H1 (cell line): ENCODE measurements around the gene SLC22A23. TPM values are rescaled to one million over a fixed set of nuclear protein-coding genes. Genes with fewer than 3 reads are reported as not detected.

Source experiments
- CTCF ChIA-PET: fragments of 300-600 bp; sonication (Branson Sonifier 250); formaldehyde crosslinking; loops from one replicate; lab custom pipeline; 2021; ENCODE audit not compliant: partially characterized antibody; lab: Charles Lee
- POLR2A ChIA-PET: fragments of 300-600 bp; sonication (Branson Sonifier 250); formaldehyde crosslinking; loops from one replicate; lab custom pipeline; 2021; ENCODE audit warnings: inconsistent platforms; ENCODE audit not compliant: partially characterized antibody; lab: Charles Lee
- DNase-seq, 2 experiments: peaks; one replicate each; pipeline versions ENCODE4 v3.0.0 to v3.0.0-alpha.2; 2010 to 2022; ENCODE audit warnings: low spot score in 2 of 2, low read depth in 1 of 2, mixed read lengths in 1 of 2
- FAIRE-seq: peaks from 2 replicates; lab custom pipeline; 2011; peaks lifted over from hg19 to GRCh38; lab: Jason Lieb, UNC
- H2AFZ ChIP-seq: 2 replicates; pipeline ENCODE4 v1.8.1; 2012; ENCODE audit warnings: low read length, inconsistent platforms
- H2AK5ac ChIP-seq: 2 replicates; pipeline ENCODE4 v1.6.1; 2013; ENCODE audit warnings: low read depth, low read length
- H2BK120ac ChIP-seq: replicated peaks from 2 replicates; pipeline ENCODE3; 2013; ENCODE audit warnings: low read depth, low read length, inconsistent platforms
- H2BK12ac ChIP-seq: 2 replicates; pipeline ENCODE4 v1.6.1; 2013; ENCODE audit warnings: low read depth, low read length
- H2BK15ac ChIP-seq: 2 replicates; pipeline ENCODE4 v1.6.1; 2013; ENCODE audit warnings: low read length
- H2BK20ac ChIP-seq: 2 replicates; pipeline ENCODE4 v1.6.1; 2013; ENCODE audit warnings: low read length
- H2BK5ac ChIP-seq: 2 replicates; pipeline ENCODE4 v1.6.1; 2013; ENCODE audit warnings: low read depth, low read length
- H3K14ac ChIP-seq: 2 replicates; pipeline ENCODE4 v1.6.1; 2013; ENCODE audit warnings: inconsistent platforms; ENCODE audit not compliant: insufficient read length
- H3K18ac ChIP-seq: 2 replicates; pipeline ENCODE4 v1.6.1; 2013; ENCODE audit warnings: low read length; ENCODE audit errors: extremely low read depth
- H3K23ac ChIP-seq: 2 replicates; pipeline ENCODE4 v1.6.1; 2013; ENCODE audit warnings: inconsistent platforms; ENCODE audit not compliant: insufficient read length
- H3K23me2 ChIP-seq: 2 replicates; pipeline ENCODE4 v1.6.1; 2013; ENCODE audit warnings: low read depth, low read length
- H3K27ac ChIP-seq: 2 replicates; pipeline ENCODE4 v1.6.1; 2011; ENCODE audit warnings: low read depth, low read length, inconsistent platforms
- H3K27me3 ChIP-seq, 4 experiments: replicated peaks in 1 of 4; 1 replicate in 1 of 4; 2 replicates in 3 of 4; pipeline versions ENCODE4 v1.6.1 to v1.8.1; 2011 to 2013; ENCODE audit warnings: low read length in 3 of 4, mild to moderate bottlenecking in 3 of 4, inconsistent platforms in 2 of 4, mixed read lengths in 2 of 4, moderate library complexity in 1 of 4; ENCODE audit not compliant: control insufficient read depth in 3 of 4, insufficient read depth in 3 of 4; ENCODE audit errors: extremely low read depth in 1 of 4
- H3K36me3 ChIP-seq, 4 experiments: 2 replicates each; pipeline versions ENCODE4 v1.6.1 to v1.8.1; 2011 to 2013; ENCODE audit warnings: mild to moderate bottlenecking in 4 of 4, low read length in 3 of 4, moderate library complexity in 2 of 4, control low read depth in 1 of 4, inconsistent platforms in 1 of 4; ENCODE audit not compliant: insufficient read depth in 4 of 4, control insufficient read depth in 2 of 4
- H3K4ac ChIP-seq: replicated peaks from 2 replicates; pipeline ENCODE3; 2013; ENCODE audit warnings: low read length, low read depth, mixed read lengths, inconsistent platforms; ENCODE audit not compliant: insufficient read length
- H3K4me1 ChIP-seq, 4 experiments: replicated peaks in 1 of 4; 1 replicate in 1 of 4; 2 replicates in 3 of 4; pipeline versions ENCODE4 v1.6.1 to v1.8.1; 2011 to 2013; ENCODE audit warnings: low read length in 3 of 4, inconsistent platforms in 2 of 4, mixed read lengths in 1 of 4; ENCODE audit not compliant: insufficient read depth in 4 of 4, control insufficient read depth in 3 of 4
- H3K4me2 ChIP-seq, 2 experiments: 2 replicates each; pipeline versions ENCODE4 v1.6.1 to v1.8.1; 2011 to 2013; ENCODE audit warnings: low read depth in 2 of 2, low read length in 2 of 2, control low read depth in 1 of 2, inconsistent platforms in 1 of 2, mild to moderate bottlenecking in 1 of 2; ENCODE audit not compliant: insufficient read depth in 1 of 2
- H3K4me3 ChIP-seq, 4 experiments: fragments of 200-600, 300-600 bp in 1 of 4; sonication (generic), shearing (Covaris generic), sonication (Bioruptor Twin) in 1 of 4; 2 replicates each; pipeline versions ENCODE4 v1.5.1 to v1.8.1; 2011 to 2016; ENCODE audit warnings: low read length in 4 of 4, low read depth in 3 of 4, control low read depth in 2 of 4, inconsistent platforms in 2 of 4, mild to moderate bottlenecking in 2 of 4, mixed read lengths in 1 of 4, moderate library complexity in 1 of 4; ENCODE audit not compliant: insufficient read depth in 2 of 4; ENCODE audit errors: extremely low read depth in 1 of 4
- H3K56ac ChIP-seq: replicated peaks from 2 replicates; pipeline ENCODE3; 2013; ENCODE audit warnings: low read depth, mild to moderate bottlenecking, mixed read lengths, low read length, inconsistent platforms; ENCODE audit not compliant: insufficient read length
- H3K79me1 ChIP-seq: 2 replicates; pipeline ENCODE4 v1.6.1; 2013; ENCODE audit warnings: low read depth, low read length, control low read depth
- H3K79me2 ChIP-seq, 2 experiments: 2 replicates each; pipeline versions ENCODE4 v1.6.1 to v1.8.1; 2012 to 2013; ENCODE audit warnings: low read length in 2 of 2, mild to moderate bottlenecking in 2 of 2, inconsistent platforms in 1 of 2; ENCODE audit not compliant: insufficient read depth in 2 of 2, control insufficient read depth in 1 of 2
- H3K9ac ChIP-seq, 4 experiments: replicated peaks in 1 of 4; 1 replicate in 1 of 4; 2 replicates in 3 of 4; pipeline versions ENCODE4 v1.6.1 to v1.8.1; 2011 to 2013; ENCODE audit warnings: low read depth in 3 of 4, low read length in 3 of 4, control low read depth in 2 of 4, mild to moderate bottlenecking in 2 of 4, moderate library complexity in 2 of 4, inconsistent platforms in 1 of 4; ENCODE audit errors: extremely low read depth in 1 of 4
- H3K9me3 ChIP-seq, 2 experiments: 2 replicates each; pipeline versions ENCODE4 v1.6.1 to v1.8.1; 2012 to 2013; ENCODE audit warnings: mild to moderate bottlenecking in 2 of 2, moderate library complexity in 2 of 2, control low read depth in 1 of 2, inconsistent platforms in 1 of 2, low read depth in 1 of 2, low read length in 1 of 2, mixed read lengths in 1 of 2; ENCODE audit not compliant: insufficient read depth in 2 of 2
- H4K20me1 ChIP-seq, 2 experiments: replicated peaks in 1 of 2; 2 replicates each; pipeline versions ENCODE3 to v1.8.1; 2011 to 2013; ENCODE audit warnings: inconsistent platforms in 2 of 2, low read length in 2 of 2, mild to moderate bottlenecking in 1 of 2; ENCODE audit not compliant: insufficient read depth in 2 of 2, control insufficient read depth in 1 of 2
- H4K5ac ChIP-seq: 2 replicates; pipeline ENCODE4 v1.6.1; 2013; ENCODE audit warnings: low read length, low read depth, mixed read lengths, inconsistent platforms; ENCODE audit not compliant: insufficient read length
- H4K8ac ChIP-seq: 2 replicates; pipeline ENCODE4 v1.8.0; 2013; ENCODE audit warnings: mild to moderate bottlenecking, moderate library complexity, low read length, inconsistent platforms; ENCODE audit not compliant: insufficient read depth; ENCODE audit errors: extremely low read depth
- H4K91ac ChIP-seq: replicated peaks from 2 replicates; pipeline ENCODE3; 2013; ENCODE audit warnings: low read length, mixed read lengths, inconsistent platforms; ENCODE audit not compliant: insufficient read length
- BACH1 ChIP-seq: IDR thresholded peaks from 2 replicates; pipeline ENCODE4 v1.6.1; 2012; ENCODE audit warnings: low read length, improper control_type of control experiment
- WGBS, 2 experiments: shearing (Covaris generic) in 1 of 2; methylation state at CpG; one replicate each; pipeline versions ENCODE4 v1.1.6 to v1.1.7; 2013 to 2015; ENCODE audit warnings: low lambda C conversion rate in 2 of 2, mixed read lengths in 2 of 2, inconsistent platforms in 1 of 2, low coverage in 1 of 2, missing lambda C conversion rate in 1 of 2; ENCODE audit not compliant: insufficient replicate concordance in 2 of 2, insufficient coverage in 1 of 2, insufficient read length in 1 of 2; ENCODE audit errors: extremely low coverage in 1 of 2, missing lambda C conversion rate in 1 of 2; 5-methylcytosine and 5-hydroxymethylcytosine counted together
- polyA plus RNA-seq, 7 experiments: library from polyadenylated mRNA; depleted of rRNA in 3 of 7; stranded (reverse) in 5 of 7; unstranded in 2 of 7; fragments of >200 nt in 5 of 7; fragments of 200-250 nt in 2 of 7; gene quantifications; 1 replicate in 5 of 7; 2 replicates in 1 of 7; 4 replicates in 1 of 7; pipeline versions ENCODE4 v1.2.1 to v1.2.3, GENCODE V29; 2011 to 2013; ENCODE audit warnings: missing spikeins in 2 of 7, mixed read lengths in 2 of 7
- total RNA-seq: library from RNA; stranded (reverse); fragmentation: NEBNext Ultra II Directional; extraction: Animal tissue kit (Norgen Biotek cat#: 25700); gene quantifications from 2 replicates; pipeline ENCODE4 v1.2.1, GENCODE V29; 2021

Gene SLC22A23
- total and polyA plus RNA-seq, 2 of the 8 experiments (the other 6 are each of a cell fraction or from before 2014, with no cell fraction given), result 9.9 to 38.4 TPM

DNA sequence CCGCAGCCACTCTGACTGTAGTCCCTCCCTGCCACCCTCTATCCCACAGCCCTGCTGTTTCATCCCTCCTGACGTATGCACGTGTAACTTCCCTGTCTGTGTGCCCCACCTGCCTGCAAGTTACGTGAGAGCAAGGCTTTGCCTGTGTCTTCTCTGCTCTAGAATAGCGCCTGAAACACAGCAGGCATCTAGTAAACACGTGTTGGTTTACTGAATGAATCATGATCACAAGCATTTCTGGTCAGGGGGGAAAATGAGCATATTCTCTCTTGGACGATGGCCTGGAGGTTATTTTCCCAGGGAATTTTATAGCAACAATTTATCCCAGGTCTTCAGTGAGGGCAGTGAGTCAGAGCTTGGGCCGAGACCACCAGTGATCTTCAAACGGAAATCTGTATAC, 159.8 kb downstream of the SLC22A23 start:
- Histone ChIP-seq H4K20me1 (no peaks in the 10 kb centered on the region), H2BK5ac (no peak overlapping the region), H3K14ac (no peak overlapping the region), H3K4me1 (no peaks in the 10 kb centered on the region), H4K91ac (no peak overlapping the region), H4K5ac (no peak overlapping the region), H2BK120ac (no peak overlapping the region), H3K27me3 (no peaks in the 10 kb centered on the region), H3K9me3 (no peaks in the 10 kb centered on the region), H3K27ac (no peak overlapping the region), H3K4ac (no peak overlapping the region), H3K36me3 (no peaks in the 10 kb centered on the region; a peak in 2 of 8 replicates), H3K56ac (no peak overlapping the region), H3K9ac (no peak overlapping the region), H3K23ac (no peak overlapping the region), H2BK15ac (no peak overlapping the region), H3K79me1 (no peaks in the 10 kb centered on the region), H3K79me2 (no peaks in the 10 kb centered on the region), H2BK12ac (no peak overlapping the region), H2BK20ac (no peak overlapping the region), H2AFZ (no peak overlapping the region), H3K4me3 (no peak overlapping the region), H3K18ac (no peak overlapping the region), H2AK5ac (no peak overlapping the region), H3K4me2 (no peak overlapping the region), H3K23me2 (no peaks in the 10 kb centered on the region), H4K8ac (no peak overlapping the region)
- 81% methylated on average over 9 of the region's 9 CpGs; no CpG with 5 or more reads in 1 of the 2 experiments for WGBS, 2 experiments
- ChIA-PET CTCF (interaction anchor here (0.8 to 6.0 kb wide), 16 partner anchors 11 to 435 kb away, joined by 3 to 35 read pairs (median 6); no protein-coding TSS in a partner anchor), POLR2A (interaction anchor here (0.8 to 1.1 kb wide), 2 partner anchors 11 to 24 kb away, joined by 3 read pairs; no protein-coding TSS in a partner anchor)
- DNase-seq (no peak), FAIRE-seq (no peak)
- no peak for TF ChIP-seq BACH1
